Thyroid gland (tissue), 4 donors: Measurements from ENCODE around the gene GAK.

Source experiments
- CTCF ChIP-seq, 6 experiments: fragments of 200-600 bp in 3 of 6; fragments of 450-650 bp in 3 of 6; sonication (generic) in 3 of 6; IDR thresholded peaks; one replicate each; pipeline ENCODE4 v1.5.1; 2016 to 2019; ENCODE audit warnings: antibody characterized with exemption in 6 of 6, mild to moderate bottlenecking in 2 of 6, inconsistent platforms in 1 of 6, moderate library complexity in 1 of 6
- POLR2A ChIP-seq, 2 donors: fragments of 450-650 bp; IDR thresholded peaks; one replicate each; pipeline ENCODE4 v1.6.1; 2017; ENCODE audit warnings: antibody characterized with exemption in 2 of 2, mild to moderate bottlenecking in 2 of 2, moderate library complexity in 1 of 2

- TF ChIP-seq CTCF (IDR thresholded peaks at IDR 0.05) (no peak), POLR2A (IDR thresholded peaks at IDR 0.05) (no peak)
Observed at GRCh38 chr4:870951-871350, 61.2 kb downstream of the GAK start.
